HG03558 (cell line): ENCODE data around the gene LCAT.
"Not testable (repeated sequence)": the region's sequence is repeated elsewhere in the genome, so short reads cannot be mapped to it uniquely, and the experiment has no call there.

Experiments
- ATAC-seq: cut with Tn5 transposase; IDR thresholded peaks from one replicate; pipeline ENCODE4 v1.9.1; 2021; ENCODE audit warnings: moderate number of reproducible peaks; ENCODE audit not compliant: unreplicated experiment; ENCODE audit errors: extremely low read depth

LCAT gene, protein sequence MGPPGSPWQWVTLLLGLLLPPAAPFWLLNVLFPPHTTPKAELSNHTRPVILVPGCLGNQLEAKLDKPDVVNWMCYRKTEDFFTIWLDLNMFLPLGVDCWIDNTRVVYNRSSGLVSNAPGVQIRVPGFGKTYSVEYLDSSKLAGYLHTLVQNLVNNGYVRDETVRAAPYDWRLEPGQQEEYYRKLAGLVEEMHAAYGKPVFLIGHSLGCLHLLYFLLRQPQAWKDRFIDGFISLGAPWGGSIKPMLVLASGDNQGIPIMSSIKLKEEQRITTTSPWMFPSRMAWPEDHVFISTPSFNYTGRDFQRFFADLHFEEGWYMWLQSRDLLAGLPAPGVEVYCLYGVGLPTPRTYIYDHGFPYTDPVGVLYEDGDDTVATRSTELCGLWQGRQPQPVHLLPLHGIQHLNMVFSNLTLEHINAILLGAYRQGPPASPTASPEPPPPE

DNA sequence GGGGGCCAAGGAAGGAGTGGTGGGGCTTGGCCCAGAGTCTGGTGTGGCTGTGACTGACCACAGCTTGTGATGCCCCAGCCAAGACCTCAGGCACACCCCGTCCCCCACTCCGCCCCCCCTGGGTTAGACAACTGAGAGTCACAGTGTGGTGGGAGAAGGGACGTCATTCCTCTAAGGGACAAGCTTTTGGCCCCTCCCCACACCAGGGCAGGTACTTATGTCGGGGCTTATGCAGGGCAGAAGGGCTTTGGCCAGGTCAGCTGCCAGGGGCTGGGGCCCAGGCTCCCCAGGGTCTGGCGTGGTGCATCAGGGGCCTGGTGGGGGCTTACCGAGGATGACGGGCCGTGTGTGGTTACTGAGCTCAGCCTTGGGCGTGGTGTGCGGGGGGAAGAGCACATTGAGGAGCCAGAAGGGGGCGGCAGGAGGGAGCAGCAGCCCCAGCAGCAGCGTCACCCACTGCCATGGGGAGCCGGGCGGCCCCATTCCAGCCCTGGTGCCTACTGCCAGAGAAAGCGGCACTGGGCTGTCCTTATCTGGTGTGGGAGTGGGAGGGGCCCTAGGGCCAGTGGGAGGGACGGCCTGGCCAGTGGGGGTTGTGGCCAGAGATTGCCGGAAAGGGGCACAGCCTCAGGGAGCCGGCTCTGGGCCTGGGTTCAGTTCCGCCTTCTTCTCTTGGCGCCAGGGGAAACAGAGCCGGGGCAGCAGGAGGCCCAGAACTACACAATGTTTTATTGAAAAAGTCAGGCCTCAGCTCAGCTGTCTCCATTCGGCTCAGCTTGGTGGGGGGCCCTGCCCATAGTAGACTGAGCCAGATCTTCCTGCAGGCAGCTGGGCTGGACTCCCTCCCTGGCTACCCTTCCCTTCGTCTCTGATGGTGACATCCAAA is at the start of gene LCAT:
Gene LCAT, minus strand, starts transcription at position 502 of the 886 bp plus-strand sequence. Its CDS starts 19 bp downstream, at position 483.
- no peak for ATAC-seq

DNA sequence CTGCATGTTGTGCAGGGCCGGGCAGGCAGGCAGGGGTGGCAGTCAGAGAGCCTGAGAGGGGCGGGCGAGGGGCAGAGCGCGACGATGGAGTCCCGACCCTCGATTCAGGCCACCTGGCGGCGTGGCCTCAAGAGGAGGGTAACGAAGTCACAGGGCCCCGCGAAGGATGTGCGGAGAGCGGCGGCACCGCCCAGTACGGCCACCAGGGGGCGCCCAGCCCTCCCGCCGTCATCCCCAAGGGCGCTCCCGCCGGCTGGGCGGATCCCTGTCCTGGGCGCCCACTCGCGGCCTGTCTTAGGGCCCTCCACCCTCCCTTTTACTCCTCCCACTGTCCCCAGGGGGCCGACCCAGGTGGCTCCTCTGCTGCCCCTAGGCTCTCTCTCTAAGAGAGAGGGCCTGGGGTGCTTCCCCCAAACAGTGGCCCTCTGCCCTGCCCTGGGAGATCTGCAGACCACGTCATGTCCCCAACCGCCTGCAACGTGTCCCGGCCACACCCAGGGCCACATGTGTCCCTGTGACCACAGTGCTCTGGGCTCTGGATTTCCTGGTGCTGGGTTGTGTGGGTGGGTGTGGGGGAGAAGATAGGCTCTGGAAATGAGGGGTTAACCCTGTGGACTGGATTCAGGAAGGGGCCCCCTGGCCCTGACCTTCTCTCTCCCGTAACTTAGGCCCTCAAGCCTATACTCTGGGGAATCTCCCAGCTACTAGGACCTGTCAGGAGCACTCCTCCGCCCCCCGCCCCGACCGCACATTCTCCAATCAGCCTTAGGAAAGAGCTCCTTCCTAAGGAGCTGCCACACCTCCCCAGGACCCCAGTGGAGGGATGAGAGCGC is 49.5 kb upstream of the LCAT start:
- no peak for ATAC-seq

DNA sequence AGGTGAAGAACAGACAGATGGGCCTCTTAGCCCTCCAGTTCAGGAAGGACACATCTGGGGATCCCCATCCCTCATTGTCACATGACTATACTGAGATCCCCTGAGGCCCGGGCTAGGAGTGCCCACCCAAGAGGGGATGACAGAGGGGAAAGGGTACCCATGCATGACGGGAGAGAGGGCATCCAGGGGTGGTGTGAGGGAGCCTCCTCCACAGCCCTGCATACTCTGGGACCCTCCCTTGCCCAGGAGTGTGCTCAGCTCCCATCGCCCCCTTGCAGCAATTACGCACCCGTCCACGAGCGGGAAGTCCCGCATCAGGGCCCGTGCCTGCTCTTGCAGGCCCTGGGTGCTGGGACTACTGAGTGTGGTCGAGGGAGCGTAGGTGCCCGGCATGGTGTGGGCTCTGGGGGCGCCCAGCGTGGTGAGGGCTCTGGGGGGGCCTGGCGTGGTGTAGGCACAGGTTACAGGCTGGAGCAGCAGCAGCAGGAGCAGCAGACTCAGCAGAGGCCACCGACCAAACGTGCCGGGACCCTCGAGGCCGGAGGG is 48.8 kb upstream of the LCAT start:
- no peak for ATAC-seq

DNA sequence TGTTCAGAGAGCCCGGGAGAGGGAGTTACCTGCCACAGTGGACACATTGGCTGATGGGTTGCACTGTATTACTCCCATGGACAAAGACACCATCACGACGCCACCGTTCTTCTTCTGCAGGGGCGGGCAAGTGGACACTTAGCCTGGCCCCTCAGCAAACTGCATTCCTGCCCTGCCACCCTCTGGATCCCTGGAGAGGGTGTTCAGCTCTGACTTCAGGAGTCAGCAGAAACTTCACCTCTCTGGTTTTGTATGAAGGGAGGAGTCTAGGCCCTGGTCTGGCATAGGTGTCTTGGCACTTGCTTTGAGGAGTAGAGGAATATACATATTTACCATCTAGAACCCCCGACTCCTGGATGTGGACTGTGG is 46.1 kb upstream of the LCAT start:
- ATAC-seq: no peak

DNA sequence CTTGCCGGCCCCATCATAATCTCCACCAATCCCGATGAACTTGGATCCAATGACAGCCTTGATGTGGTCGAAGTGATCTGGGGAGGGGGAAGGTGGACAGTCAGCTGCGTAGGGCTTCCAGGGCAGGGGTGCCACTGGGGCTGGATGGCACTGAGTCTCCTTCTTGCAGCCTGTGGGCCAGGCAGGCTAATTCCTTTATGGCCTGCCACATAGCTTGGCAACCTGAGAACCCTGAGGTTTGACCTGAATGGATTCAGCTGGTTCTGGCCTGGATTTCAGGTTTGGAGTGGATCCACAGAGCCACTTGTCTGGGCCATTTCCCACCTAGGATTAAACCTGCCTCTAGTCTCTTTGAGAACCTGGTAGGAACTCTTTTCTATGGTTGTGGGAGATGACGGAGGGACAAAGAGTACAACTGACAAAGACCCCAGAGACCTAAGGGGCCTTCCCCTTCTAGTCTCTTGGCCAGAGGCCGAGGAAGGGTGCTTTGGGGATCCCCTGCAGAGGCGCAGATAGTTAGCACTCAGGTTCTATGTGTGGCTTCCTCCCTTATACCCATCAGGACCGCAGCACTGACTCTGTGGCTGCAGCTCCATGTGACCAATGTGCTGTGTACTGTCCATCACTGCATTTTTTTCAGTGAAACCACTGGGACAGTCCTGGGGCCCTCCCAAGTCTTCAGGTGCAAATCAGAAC is 45.5 kb upstream of the LCAT start:
- no peak for ATAC-seq

DNA sequence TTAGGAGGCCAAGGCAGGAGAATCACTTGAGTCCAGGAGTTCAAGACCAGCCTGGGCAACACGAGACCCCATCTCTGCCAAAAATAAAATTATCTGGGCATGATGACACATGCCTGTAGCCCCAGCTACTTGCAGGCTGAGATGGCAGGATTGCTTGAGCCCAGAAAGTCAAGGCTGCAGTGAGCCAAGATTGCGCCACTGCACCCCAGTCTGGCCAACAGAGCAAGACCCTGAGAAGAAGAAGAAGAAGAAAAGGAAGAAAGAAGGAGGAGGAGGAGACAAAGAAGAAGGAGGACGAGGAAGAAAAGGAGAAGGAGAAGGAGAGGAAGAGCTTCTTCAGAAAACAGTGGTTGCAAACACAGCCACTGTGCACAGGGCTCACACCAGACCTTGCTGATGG is 44.8 kb upstream of the LCAT start:
- ATAC-seq: no peak

DNA sequence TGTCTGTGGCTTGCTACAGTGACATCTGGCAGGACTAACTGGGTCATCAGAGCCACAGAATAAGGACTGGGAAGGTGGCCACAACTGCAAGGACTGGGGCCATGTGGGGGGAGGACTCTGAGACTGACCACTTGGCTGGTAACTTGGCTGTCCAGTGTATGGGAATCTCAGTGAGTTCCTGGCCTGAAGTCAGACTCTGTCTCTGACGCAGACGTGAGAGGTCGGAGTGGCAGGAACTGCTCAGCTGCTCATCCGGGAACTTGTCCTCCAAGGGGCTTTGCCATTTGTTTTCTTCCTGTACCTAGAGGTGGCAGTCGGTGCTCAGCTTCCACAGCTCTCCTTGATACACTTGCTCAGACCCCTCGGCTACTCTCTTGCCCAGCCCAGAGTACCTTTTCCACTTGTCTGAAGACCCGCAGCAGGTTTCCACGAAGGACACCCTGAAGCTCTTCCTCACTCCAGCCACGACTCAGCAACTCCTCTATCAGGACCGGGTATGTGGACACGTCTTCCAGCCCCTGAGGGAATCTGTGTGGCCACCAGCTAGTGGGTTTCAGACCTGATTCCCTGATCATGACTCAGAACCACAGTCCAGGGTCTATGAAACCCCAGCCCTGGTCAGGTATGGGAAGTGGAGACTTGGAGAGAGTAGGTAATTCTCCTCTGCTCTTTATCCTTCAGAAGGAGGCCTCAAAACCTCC is 43.7 kb upstream of the LCAT start:
- ATAC-seq: no peak

DNA sequence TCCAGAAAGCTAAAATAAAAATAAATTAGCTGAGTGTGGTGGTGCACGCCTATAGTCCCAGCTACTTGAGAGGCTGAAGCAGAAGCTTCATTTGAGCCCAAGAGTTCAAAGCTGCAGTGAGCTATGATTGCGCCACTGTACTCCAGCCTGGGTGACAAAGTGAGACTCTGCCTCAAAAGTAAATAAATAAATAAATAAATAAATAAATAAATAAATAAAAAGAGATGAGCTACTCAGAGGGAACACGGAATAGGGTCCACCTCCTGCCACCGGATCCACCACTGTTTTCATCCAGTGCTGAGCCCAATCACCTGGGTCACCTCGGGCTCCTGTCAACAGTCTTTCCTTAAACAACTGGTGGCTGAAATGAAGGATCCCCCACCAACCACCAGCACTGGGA is 43.0 kb upstream of the LCAT start:
- ATAC-seq: no peak

DNA sequence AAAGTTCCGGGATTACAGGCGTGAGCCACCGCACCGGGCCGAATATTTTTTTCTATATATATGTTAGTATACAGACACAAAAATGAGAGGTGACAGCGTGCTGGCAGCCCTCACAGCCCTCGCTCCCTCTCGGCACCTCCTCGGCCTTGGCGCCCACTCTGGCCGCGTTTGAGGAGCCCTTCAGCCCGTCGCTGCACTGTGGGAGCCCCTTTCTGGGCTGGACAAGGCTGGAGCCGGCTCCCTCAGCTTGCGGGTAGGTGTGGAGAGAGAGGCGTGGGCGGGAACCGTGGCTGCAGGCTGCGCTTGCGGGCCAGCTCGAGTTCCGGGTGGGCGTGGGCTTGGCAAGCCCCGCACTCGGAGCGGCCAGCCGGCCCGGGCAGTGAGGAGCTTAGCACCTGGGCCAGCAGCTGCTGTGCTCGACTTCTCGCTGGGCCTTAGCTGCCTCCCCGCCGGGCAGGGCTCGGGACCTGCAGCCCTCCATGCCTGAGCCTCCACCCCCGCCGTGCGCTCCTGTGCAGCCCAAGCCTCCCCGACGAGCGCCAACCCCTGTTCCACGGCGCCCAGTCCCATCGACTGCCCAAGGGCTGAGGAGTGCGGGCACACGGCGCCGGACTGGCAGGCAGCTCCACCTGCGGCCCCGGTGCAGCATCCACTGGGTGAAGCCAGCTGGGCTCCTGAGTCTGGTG is 38.2 kb upstream of the LCAT start:
- no peak for ATAC-seq

DNA sequence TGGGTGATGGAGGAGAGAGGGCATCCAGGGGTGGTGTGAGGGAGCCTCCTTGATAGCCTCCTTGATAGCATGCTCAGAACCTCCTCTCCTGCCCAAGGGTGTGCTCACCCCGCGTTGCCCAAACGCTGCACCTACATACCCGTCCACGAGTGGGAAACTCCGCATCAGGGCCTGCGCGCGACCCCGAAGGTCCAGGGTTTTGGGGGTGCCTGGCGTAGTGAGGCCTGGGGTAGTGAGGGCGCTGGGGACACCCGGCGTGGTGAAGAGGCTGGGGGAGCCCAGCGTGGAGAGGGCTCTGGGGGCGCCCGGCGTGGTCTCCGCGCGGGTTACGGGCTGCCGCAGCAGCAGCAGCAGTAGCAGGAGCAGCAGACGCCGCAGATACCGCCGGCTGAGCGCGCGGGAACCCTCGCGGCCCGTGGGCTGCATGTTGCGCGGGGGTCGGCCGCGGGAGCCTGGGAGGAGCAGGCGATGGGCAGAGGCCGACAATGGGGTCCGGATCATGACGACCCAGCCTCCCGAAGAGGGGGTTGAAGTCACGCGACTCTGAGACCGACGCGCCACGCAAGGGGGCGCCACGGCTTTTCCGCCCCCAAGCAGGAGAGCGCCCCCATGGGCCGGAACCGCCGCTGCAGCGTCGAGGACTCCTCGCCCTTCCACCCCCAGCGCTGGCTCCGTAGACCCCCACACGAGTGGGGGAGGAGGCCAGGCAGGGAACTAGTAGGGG is 36.2 kb upstream of the LCAT start, which contains the start of gene DPEP3:
Gene DPEP3, minus strand, starts transcription at position 545 of the 724 bp plus-strand sequence. Its CDS starts 119 bp downstream, at position 426.
- ATAC-seq: no peak

DNA sequence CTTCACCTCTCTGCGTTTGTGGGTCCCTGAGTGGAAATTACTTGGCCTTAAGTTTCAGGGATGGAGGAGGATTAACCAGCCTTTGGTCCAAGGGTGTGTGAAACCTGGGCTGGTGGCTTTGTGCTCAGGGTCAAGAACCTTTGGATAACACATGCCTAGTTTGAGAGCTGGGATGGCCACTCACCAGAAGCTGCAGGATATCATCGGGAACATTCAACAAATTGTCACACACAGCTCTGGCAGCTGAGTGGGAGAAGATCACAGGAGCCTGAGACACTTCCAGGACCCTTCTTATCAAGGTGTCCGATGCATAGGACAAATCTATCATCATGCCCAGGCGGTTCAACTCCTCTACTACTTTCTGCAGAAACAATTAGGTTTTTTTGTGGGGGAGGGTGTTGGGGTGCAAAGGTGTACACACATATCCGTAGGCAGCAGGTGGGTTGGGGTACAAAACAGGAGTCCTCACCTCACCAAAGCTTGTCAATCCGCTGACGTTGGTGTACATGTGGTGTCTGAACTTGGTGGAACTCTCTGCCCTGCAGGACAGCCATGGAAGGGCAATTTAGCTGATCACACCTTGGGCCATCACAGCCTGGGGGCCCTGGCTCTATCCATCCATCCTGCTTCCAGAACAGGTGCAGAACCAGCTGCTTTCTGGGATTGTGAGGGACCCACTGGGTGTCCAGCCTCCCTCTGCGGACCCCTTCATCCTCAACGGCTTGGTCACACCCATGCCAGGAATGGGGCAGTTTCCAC is 33.7 kb upstream of the LCAT start:
- no peak for ATAC-seq

DNA sequence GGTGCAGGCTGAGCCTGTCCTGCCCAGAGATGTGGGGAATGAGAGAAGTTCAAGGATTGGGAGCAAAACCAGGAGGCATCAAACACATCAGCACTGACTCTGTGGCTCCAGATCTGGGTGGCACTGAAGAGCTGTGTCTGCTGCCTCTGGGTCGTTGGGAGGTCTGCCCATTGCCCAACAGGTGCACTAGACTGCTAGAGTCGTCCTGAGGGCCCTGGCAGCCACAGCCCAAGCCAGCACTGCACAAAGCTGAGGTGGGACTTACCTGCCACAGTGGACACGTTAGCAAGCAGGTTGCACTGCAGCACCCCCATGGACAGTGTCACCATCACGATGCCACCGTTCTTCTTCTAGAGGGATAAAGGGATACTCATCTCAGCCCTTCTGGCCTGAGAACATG is 33.1 kb upstream of the LCAT start:
- no peak for ATAC-seq

DNA sequence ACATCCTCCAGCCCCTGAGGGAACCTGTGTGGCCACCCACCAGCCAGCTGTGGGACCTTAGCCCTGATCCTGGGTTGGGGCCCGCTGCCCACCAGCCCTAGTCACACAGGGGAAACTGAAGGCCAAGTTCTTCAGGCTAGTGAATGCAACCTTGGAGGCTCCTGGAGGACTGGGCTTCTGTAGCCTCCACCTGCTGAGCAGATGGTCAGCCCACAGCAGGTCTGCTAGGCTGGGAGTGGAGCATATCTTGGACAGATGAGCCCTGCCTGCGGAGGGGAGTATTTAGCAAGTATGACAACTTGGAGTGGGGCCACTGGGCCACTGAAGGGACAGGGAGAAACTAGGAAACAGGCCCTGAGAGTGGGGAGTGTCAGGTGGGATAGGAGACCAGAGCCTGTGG is 32.3 kb upstream of the LCAT start:
- ATAC-seq: no peak

DNA sequence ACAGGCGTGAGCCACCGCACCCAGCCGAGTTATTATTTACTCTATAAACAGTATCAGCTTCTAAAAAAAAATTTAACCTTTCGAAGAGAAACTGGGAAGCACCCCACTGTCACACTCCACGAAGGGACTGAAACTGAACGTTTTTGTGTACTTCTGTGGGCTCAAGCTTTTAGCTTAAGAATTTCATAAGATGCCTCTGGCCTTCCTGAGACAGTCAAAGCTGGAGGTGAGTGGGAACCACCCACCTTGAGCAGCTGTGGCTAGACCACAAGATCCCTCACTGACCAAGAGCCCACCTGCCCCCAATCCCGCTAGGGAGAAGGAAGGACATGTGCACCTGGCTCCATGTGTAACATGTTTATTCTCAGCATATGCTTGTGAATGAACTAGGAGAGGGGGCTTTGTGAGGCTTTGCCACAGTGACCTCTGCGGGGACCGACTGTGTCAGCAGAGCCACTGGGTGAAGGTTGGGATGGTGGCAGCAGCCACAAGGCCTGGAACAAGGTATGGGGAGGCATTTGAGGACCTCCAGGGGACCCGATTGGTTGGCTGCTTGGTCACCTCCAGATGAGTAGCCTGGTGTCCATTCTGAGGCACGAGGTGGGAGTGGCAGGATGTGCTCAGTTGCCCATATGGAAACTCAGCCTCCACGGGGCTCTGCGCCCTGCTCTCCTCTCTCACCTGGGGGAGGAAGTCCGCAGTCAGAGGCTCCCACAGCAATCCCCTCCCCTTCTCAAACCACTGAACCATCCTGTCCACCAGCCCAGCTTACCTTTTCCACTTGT is 31.6 kb upstream of the LCAT start:
- ATAC-seq: no peak

DNA sequence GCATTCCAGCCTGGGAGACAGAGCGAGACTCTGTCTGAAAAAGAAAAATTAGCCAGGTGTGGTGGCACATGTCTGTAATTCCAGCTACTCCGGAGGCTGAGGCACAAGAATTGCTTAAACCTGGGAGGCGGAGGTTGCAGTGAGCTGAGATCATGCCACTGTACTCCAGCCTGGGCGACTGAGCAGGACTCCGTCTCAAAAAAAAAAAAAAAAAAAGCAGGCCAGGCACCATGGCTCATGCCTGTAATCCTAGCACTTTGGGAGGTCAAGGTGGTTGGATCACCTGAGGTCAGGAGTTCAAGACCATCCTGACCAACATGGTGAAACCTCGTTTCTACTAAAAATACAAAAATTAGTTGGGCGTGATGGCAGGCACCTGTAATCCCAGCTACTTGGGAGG is 28.4 kb upstream of the LCAT start:
- not testable (repeated sequence) for ATAC-seq

DNA sequence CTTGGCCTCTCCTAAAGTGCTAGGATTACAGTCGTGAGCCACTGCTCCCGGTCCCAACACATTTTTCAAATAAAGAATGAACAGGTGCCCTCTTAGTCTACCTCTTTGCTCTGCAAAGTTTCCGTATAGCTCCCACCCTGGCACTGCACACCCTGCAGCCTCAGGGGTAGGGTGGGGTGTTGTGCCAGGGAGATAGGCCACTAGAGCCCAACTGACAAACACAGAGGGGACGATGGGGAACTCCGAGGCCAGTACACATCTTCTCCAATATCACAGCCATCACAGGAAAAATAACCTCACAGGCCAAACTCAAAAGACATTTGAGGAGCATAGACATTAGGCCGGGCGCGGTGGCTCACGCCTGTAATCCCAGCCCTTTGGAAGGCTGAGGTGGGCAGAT is 27.2 kb upstream of the LCAT start:
- no peak for ATAC-seq
